ENCODE results near the gene ZNF786. TPM values are rescaled to one million over a fixed set of nuclear protein-coding genes. Genes with fewer than 3 reads are reported as not detected.
"Not testable (repeated sequence)": the region's sequence is repeated elsewhere in the genome, so short reads cannot be mapped to it uniquely, and the experiment has no call there.

Gene ZNF786
- 7.8 and 7.9 TPM in 2 replicates for total RNA-seq

- DNase-seq (ENCODE audit: extremely low read depth, low read depth, low spot score): no peak
Observed at GRCh38 chr7:149090397-149091195, at the start of gene ZNF786. Gene ZNF786 (minus strand): TSS chr7:149090718. CDS start chr7:149090640, 78 bp downstream.

- no peak for DNase-seq (ENCODE audit: extremely low read depth, low read depth, low spot score)
Observed at GRCh38 chr7:149136118-149136517, 45.6 kb upstream of the ZNF786 start.

GRCh38 chr7:149133028-149133710, 42.7 kb upstream of the ZNF786 start:
- DNase-seq (ENCODE audit: extremely low read depth, low read depth, low spot score): no peak

- no peak for DNase-seq (ENCODE audit: extremely low read depth, low read depth, low spot score)
Observed at GRCh38 chr7:149130572-149131198, 40.2 kb upstream of the ZNF786 start.

- DNase-seq (ENCODE audit: extremely low read depth, low read depth, low spot score): no peak
Observed at GRCh38 chr7:149126662-149127266, 36.2 kb upstream of the ZNF786 start.

- no peak for DNase-seq (ENCODE audit: extremely low read depth, low read depth, low spot score)
Observed at GRCh38 chr7:149125863-149126661, 35.5 kb upstream of the ZNF786 start, which contains the start of gene ZNF425. Gene ZNF425 (minus strand): TSS chr7:149126324. CDS start chr7:149126213, 111 bp downstream.

- DNase-seq (ENCODE audit: extremely low read depth, low read depth, low spot score): no peak
Observed at GRCh38 chr7:149125189-149125862, 34.8 kb upstream of the ZNF786 start.

GRCh38 chr7:149109969-149110368, 19.5 kb upstream of the ZNF786 start:
- no peak for DNase-seq (ENCODE audit: extremely low read depth, low read depth, low spot score)

GRCh38 chr7:149104749-149105148, 14.2 kb upstream of the ZNF786 start:
- no peak for DNase-seq (ENCODE audit: extremely low read depth, low read depth, low spot score)

GRCh38 chr7:149104214-149104613, 13.7 kb upstream of the ZNF786 start:
- DNase-seq (ENCODE audit: extremely low read depth, low read depth, low spot score): no peak

- DNase-seq (ENCODE audit: extremely low read depth, low read depth, low spot score): no peak
Observed at GRCh38 chr7:149103424-149103823, 12.9 kb upstream of the ZNF786 start.

GRCh38 chr7:149102666-149103065, 12.1 kb upstream of the ZNF786 start:
- no peak for DNase-seq (ENCODE audit: extremely low read depth, low read depth, low spot score)

- DNase-seq (ENCODE audit: extremely low read depth, low read depth, low spot score): no peak
Observed at GRCh38 chr7:149100821-149101220, 10.3 kb upstream of the ZNF786 start.

- no peak for DNase-seq (ENCODE audit: extremely low read depth, low read depth, low spot score)
Observed at GRCh38 chr7:149099058-149099457, 8.5 kb upstream of the ZNF786 start.

- DNase-seq (ENCODE audit: extremely low read depth, low read depth, low spot score): no peak
Observed at GRCh38 chr7:149097088-149097487, 6.6 kb upstream of the ZNF786 start.

GRCh38 chr7:149093228-149093627, 2.7 kb upstream of the ZNF786 start:
- DNase-seq (ENCODE audit: extremely low read depth, low read depth, low spot score): no peak

GRCh38 chr7:149092244-149092643, 1.7 kb upstream of the ZNF786 start:
- DNase-seq (ENCODE audit: extremely low read depth, low read depth, low spot score): not testable (repeated sequence)

GRCh38 chr7:149087376-149087775, 3.1 kb downstream of the ZNF786 start:
- no peak for DNase-seq (ENCODE audit: extremely low read depth, low read depth, low spot score)

GRCh38 chr7:149085866-149086265, 4.7 kb downstream of the ZNF786 start:
- no peak for DNase-seq (ENCODE audit: extremely low read depth, low read depth, low spot score)

GRCh38 chr7:149084407-149084806, 6.1 kb downstream of the ZNF786 start:
- no peak for DNase-seq (ENCODE audit: extremely low read depth, low read depth, low spot score)
